GM19035 (cell line): ENCODE measurements around the gene TMEM132C.

Experiments used
- ATAC-seq: cut with Tn5 transposase; IDR thresholded peaks from one replicate; pipeline ENCODE4 v1.9.1; 2021; ENCODE audit not compliant: unreplicated experiment

TMEM132C gene

GRCh38 chr12:128753438-128753837, 486.5 kb downstream of the TMEM132C start:
- ATAC-seq, result no peak

- no peak for ATAC-seq
These were observed 487.3 kb downstream of the TMEM132C start for GRCh38 chr12:128754275-128754674.

GRCh38 chr12:128755566-128755965, 488.6 kb downstream of the TMEM132C start:
- no peak for ATAC-seq
